HG03103 (cell line): ENCODE results near the gene FNDC11.
"Not testable (repeated sequence)": the region's sequence is repeated elsewhere in the genome, so short reads cannot be mapped to it uniquely, and the experiment has no call there.

Source experiments
- ATAC-seq: cut with Tn5 transposase; IDR thresholded peaks from one replicate; pipeline ENCODE4 v1.9.1; 2021; ENCODE audit warnings: low read depth; ENCODE audit not compliant: unreplicated experiment

Gene FNDC11

DNA sequence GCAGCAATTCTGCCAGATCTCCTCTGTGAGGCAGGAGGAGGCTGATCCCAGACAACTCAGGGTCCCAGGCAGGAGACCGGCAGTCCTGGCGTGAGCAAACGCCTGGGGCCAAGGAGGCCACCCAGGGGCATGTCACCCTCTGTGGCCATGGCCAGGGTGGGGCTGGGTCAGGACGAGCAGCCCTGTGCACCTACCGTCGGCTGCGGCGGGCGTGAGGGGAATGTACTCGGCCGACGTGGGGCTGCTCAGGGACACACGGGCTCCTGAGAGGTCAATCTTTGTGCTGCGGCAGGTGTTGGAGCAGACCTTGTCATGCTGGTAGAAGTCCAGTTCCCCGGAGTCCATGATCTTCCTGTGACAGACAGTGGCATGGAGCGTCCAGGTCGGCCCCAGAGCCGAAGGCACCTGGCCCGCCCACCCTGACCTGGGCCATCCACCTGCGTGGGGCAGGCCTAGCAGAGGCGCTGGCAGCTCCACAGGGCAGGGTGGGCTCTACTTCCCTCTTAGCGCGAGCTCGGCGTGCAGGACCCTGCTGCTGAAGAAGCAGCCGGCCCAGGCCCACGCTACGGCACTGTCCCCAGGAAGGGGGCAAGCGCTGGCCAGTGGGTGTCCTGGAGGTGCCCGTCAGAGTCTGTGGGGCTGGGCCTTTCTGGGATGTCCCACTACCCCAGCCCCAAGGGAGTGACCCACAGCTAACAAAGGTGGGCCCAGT, 41.6 kb downstream of the FNDC11 start:
- ATAC-seq = no peak

DNA sequence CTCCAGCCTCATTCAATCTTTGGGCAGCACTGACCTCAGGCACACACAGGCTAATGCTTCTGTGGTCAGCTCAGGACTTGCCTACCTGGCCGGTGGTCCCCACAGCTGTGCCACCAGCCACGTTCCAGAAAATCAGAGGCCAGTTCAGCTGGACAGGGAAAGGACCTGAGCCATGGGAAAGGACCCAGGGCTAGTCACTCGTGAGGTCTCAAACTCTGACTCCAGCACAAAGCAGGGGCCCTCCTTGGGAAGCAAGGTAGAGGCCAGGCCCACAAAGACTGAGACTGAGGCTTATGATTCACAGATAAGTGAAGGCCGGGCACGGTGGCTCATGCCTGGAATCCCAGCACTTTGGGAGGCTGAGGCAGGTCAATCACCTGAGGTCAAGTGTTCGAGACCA, 42.5 kb downstream of the FNDC11 start:
- ATAC-seq = no peak

GRCh38 chr20:63597651-63598478, 43.9 kb downstream of the FNDC11 start:
- no peak for ATAC-seq

GRCh38 chr20:63598479-63599395, 44.8 kb downstream of the FNDC11 start:
- no peak for ATAC-seq

GRCh38 chr20:63599396-63600050, 45.6 kb downstream of the FNDC11 start:
- ATAC-seq = no peak

DNA sequence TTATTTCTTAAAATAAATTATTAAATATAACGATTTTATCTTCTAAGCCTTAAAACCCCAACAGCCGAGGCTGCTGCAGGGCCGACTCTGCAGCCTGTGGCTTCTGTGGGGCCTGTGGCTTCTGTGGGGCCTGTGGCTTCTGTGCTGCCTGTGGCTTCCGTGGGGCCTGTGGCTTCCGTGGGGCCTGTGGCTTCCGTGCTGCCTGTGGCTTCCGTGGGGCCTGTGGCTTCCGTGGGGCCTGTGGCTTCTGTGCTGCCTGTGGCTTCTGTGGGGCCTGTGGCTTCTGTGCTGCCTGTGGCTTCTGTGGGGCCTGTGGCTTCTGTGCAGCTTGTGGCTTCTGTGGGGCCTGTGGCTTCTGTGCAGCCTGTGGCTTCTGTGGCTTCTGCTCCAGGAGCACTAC, 47.7 kb downstream of the FNDC11 start:
- ATAC-seq = not testable (repeated sequence)

DNA sequence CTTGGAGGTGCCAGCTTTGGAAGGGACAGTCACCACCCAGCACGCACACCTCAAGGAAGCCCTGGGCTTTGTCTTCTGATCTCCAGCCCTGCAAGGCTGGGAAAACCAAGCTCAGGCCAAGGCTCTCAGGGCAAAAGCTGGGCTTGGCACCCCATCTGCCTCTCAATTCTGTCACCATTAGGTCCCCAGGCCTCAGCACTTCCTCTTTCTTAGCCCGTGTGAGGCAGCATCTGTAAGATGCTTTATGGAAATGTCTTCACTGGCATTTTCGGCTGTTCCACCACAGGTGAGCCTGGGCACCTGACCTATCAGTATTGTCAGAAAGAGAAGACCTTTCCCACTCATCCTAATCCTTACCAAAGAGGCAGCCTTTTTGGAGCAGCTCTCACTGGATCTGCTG, 48.4 kb downstream of the FNDC11 start:
- ATAC-seq = no peak
